Measurements from ENCODE around the gene CDC14C.

DNA sequence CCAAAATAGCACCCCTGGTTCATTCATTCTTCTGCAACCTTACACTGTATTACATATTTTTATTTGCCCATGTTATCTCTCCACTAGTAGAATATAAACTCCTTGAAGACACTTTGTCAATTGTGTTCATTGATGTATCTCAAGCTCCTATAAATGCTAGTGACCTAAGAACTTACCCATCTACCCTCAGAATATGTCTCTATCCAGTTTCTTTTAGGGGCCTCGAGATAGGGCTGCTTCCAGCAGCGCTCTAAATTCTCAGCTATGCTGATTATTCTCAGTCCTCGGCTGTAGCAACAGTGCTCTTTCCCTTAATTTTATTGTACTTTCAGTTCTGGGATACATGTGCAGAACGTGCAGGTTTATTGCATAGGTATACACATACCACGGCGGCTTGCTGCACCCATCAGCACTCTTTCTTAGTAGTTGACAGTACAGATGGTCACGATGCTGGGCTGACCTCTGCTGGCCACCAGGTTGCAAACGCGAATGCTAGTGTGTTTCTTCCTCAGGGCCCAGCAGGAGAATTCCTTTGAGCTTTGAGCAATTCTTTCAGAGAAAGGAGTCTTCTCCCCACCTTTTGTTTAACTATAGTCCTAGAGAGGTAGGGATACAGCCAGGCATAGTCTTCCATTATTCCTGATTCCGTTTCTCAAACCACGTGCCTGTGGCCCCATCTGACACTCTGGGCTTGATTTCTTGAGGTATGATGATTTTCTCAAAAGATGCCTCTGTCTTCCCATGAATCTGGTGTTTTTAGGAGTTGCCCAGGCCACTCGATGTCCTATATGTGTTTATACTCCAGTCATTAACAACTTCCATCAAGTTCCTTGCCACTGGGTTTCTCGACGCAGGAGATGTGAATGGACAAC, 49.1 kb upstream of the CDC14C start:
- no peak for TF ChIP-seq EZH2phosphoT487 (IDR thresholded peaks at IDR 0.05; ENCODE audit: borderline replicate concordance, low read length)
- TF ChIP-seq, protein P1, sequence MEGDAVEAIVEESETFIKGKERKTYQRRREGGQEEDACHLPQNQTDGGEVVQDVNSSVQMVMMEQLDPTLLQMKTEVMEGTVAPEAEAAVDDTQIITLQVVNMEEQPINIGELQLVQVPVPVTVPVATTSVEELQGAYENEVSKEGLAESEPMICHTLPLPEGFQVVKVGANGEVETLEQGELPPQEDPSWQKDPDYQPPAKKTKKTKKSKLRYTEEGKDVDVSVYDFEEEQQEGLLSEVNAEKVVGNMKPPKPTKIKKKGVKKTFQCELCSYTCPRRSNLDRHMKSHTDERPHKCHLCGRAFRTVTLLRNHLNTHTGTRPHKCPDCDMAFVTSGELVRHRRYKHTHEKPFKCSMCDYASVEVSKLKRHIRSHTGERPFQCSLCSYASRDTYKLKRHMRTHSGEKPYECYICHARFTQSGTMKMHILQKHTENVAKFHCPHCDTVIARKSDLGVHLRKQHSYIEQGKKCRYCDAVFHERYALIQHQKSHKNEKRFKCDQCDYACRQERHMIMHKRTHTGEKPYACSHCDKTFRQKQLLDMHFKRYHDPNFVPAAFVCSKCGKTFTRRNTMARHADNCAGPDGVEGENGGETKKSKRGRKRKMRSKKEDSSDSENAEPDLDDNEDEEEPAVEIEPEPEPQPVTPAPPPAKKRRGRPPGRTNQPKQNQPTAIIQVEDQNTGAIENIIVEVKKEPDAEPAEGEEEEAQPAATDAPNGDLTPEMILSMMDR (IDR thresholded peaks at IDR 0.05; ENCODE audit: low read depth, low read length, poor library complexity, severe bottlenecking): no peak
